ENCODE measurements around the gene ZNF749.

Gene ZNF749

GRCh38 chr19:57443121-57443696 lies 8.1 kb downstream of the ZNF749 start:
- no peak overlapping the region for H3K23ac ChIP-seq (ENCODE audit: low read length)
- H2BK5ac ChIP-seq (ENCODE audit: low read length), result no peak overlapping the region
- H3K27ac ChIP-seq (ENCODE audit: low read depth, low read length), result no peak overlapping the region
- no peak overlapping the region for H3K9ac ChIP-seq (ENCODE audit: low read length)
- H2AK5ac ChIP-seq (ENCODE audit: low read length), result no peak overlapping the region
- peaks cover 38% of the 10 kb centered on the region for H3K79me2 ChIP-seq (ENCODE audit: control insufficient read depth, insufficient read depth, low read length)
- no peak overlapping the region for H3K56ac ChIP-seq (ENCODE audit: low read length)
- H2BK15ac ChIP-seq (replicated peaks; ENCODE audit: low read depth), result no peak overlapping the region
- H3K27me3 ChIP-seq (ENCODE audit: insufficient read depth, low read length, poor library complexity), result no peaks in the 10 kb centered on the region
- H4K8ac ChIP-seq (ENCODE audit: low read depth, low read length), result no peak overlapping the region
- H2BK120ac ChIP-seq (ENCODE audit: low read depth, low read length), result no peak overlapping the region
- no CpG with 5 or more reads among the region's 5 CpGs for WGBS (ENCODE audit: extremely low coverage, insufficient coverage, low lambda C conversion rate)
- no peak for DNase-seq
- peaks cover 42% of the 10 kb centered on the region for H3K79me1 ChIP-seq (ENCODE audit: low read length)
- H3K4me1 ChIP-seq (ENCODE audit: control insufficient read depth, low read depth, low read length), result no peaks in the 10 kb centered on the region
- H3K4me3 ChIP-seq (ENCODE audit: low read length), result no peak overlapping the region
- H4K5ac ChIP-seq (ENCODE audit: low read length), result no peak overlapping the region
- peaks cover 16% of the 10 kb centered on the region for H3K36me3 ChIP-seq (ENCODE audit: control insufficient read depth, insufficient read depth, low read length)
- no peak overlapping the region for H3K18ac ChIP-seq (ENCODE audit: low read length)
- H3K4me2 ChIP-seq (ENCODE audit: low read length), result no peak overlapping the region
- no peak overlapping the region for H3K4ac ChIP-seq (ENCODE audit: low read depth, low read length)

GRCh38 chr19:57452307-57452706 lies 17.2 kb downstream of the ZNF749 start:
- no peak overlapping the region for H3K9ac ChIP-seq (ENCODE audit: low read length)
- H3K36me3 ChIP-seq (ENCODE audit: control insufficient read depth, insufficient read depth, low read length), result no peaks in the 10 kb centered on the region
- no peak overlapping the region for H3K4me2 ChIP-seq (ENCODE audit: low read length)
- no peak overlapping the region for H3K27ac ChIP-seq (ENCODE audit: low read depth, low read length)
- no peak overlapping the region for H3K18ac ChIP-seq (ENCODE audit: low read length)
- no peaks in the 10 kb centered on the region for H3K4me1 ChIP-seq (ENCODE audit: control insufficient read depth, low read depth, low read length)
- no peak overlapping the region for H2BK5ac ChIP-seq (ENCODE audit: low read length)
- H3K23ac ChIP-seq (ENCODE audit: low read length), result no peak overlapping the region
- H2AK5ac ChIP-seq (ENCODE audit: low read length), result no peak overlapping the region
- no peak for DNase-seq
- no peaks in the 10 kb centered on the region for H3K27me3 ChIP-seq (ENCODE audit: insufficient read depth, low read length, poor library complexity)
- H2BK15ac ChIP-seq (replicated peaks; ENCODE audit: low read depth), result no peak overlapping the region
- H3K4ac ChIP-seq (ENCODE audit: low read depth, low read length), result no peak overlapping the region
- WGBS (ENCODE audit: extremely low coverage, insufficient coverage, low lambda C conversion rate), result no CpG with 5 or more reads among the region's 3 CpGs
- no peak overlapping the region for H3K56ac ChIP-seq (ENCODE audit: low read length)
- no peak overlapping the region for H4K5ac ChIP-seq (ENCODE audit: low read length)
- no peaks in the 10 kb centered on the region for H3K79me1 ChIP-seq (ENCODE audit: low read length)
- H2BK120ac ChIP-seq (ENCODE audit: low read depth, low read length), result no peak overlapping the region
- no peak overlapping the region for H3K4me3 ChIP-seq (ENCODE audit: low read length)
- no peaks in the 10 kb centered on the region for H3K79me2 ChIP-seq (ENCODE audit: control insufficient read depth, insufficient read depth, low read length)
- no peak overlapping the region for H4K8ac ChIP-seq (ENCODE audit: low read depth, low read length)

DNA sequence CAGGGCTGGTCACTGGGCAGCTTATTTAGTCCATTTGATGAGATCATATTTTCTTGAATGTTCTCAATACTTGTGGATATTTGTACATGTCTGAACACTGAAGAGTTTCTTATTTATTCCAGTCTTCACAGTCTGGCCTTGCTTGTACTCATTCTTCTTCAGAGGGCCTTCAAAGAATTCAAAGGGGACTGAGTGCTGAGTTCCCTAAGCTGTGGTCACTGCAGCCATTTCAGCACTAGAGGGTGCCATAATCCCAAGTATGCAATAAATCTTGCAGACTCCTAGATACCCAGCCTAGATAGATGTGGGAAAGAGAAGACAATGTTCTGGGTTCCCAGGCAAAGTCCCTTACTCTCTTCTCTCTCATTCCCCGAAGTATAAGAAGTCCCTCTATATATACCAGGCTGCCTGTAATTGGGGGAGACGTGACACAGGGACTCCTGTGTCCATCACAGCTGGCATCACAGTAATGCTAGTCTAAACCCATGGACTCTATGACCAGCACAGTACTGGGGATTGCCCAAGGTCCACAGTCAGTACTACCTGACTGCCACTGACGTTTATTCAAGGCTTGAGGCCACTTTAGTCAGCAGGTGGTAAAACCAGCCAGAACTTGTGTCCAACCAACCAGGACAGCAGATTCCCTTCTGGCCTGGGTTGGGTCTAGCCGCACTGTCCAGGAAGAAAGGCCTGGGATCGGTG lies 30.7 kb downstream of the ZNF749 start:
- no peaks in the 10 kb centered on the region for H3K27me3 ChIP-seq (ENCODE audit: insufficient read depth, low read length, poor library complexity)
- H2BK120ac ChIP-seq (ENCODE audit: low read depth, low read length), result no peak overlapping the region
- no peak overlapping the region for H3K4ac ChIP-seq (ENCODE audit: low read depth, low read length)
- H3K79me2 ChIP-seq (ENCODE audit: control insufficient read depth, insufficient read depth, low read length), result no peaks in the 10 kb centered on the region
- H2BK5ac ChIP-seq (ENCODE audit: low read length), result no peak overlapping the region
- H4K8ac ChIP-seq (ENCODE audit: low read depth, low read length), result no peak overlapping the region
- no peaks in the 10 kb centered on the region for H3K36me3 ChIP-seq (ENCODE audit: control insufficient read depth, insufficient read depth, low read length)
- no peak overlapping the region for H4K5ac ChIP-seq (ENCODE audit: low read length)
- H2AK5ac ChIP-seq (ENCODE audit: low read length), result no peak overlapping the region
- no peaks in the 10 kb centered on the region for H3K79me1 ChIP-seq (ENCODE audit: low read length)
- no peak overlapping the region for H3K23ac ChIP-seq (ENCODE audit: low read length)
- no peak overlapping the region for H3K56ac ChIP-seq (ENCODE audit: low read length)
- no peak overlapping the region for H2BK15ac ChIP-seq (replicated peaks; ENCODE audit: low read depth)
- DNase-seq, result peak; percentile 79
- no peak overlapping the region for H3K4me2 ChIP-seq (ENCODE audit: low read length)
- no peak overlapping the region for H3K9ac ChIP-seq (ENCODE audit: low read length)
- H3K4me3 ChIP-seq (ENCODE audit: low read length), result no peak overlapping the region
- no peak overlapping the region for H3K18ac ChIP-seq (ENCODE audit: low read length)
- H3K4me1 ChIP-seq (ENCODE audit: control insufficient read depth, low read depth, low read length), result no peaks in the 10 kb centered on the region
- no peak overlapping the region for H3K27ac ChIP-seq (ENCODE audit: low read depth, low read length)
- no CpG with 5 or more reads among the region's 5 CpGs for WGBS (ENCODE audit: extremely low coverage, insufficient coverage, low lambda C conversion rate)

DNA sequence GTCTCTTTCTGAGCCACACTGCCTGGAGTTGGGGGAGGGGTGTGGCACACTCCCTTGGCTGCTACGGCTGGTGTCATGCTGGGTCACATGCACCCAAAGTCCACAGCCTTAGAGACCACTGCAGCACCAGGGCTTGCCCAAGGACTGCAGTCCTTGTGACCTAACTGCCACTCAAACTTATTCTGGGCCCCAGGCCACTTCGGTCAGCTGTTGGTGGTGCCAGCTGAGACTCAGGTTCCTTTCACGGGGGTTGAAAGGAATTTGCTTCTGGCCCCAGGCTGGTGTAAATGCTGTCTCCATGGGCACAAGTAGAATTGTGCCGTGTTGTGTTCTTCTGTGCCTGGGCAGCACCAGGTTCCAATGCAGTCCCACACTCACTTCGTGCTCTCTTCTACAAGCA lies 31.4 kb downstream of the ZNF749 start:
- H3K27ac ChIP-seq (ENCODE audit: low read depth, low read length), result no peak overlapping the region
- no peak overlapping the region for H4K5ac ChIP-seq (ENCODE audit: low read length)
- H3K56ac ChIP-seq (ENCODE audit: low read length), result no peak overlapping the region
- no peaks in the 10 kb centered on the region for H3K79me2 ChIP-seq (ENCODE audit: control insufficient read depth, insufficient read depth, low read length)
- H3K4me3 ChIP-seq (ENCODE audit: low read length), result no peak overlapping the region
- H2BK120ac ChIP-seq (ENCODE audit: low read depth, low read length), result no peak overlapping the region
- no peak overlapping the region for H3K4me2 ChIP-seq (ENCODE audit: low read length)
- DNase-seq, result no peak
- H3K4me1 ChIP-seq (ENCODE audit: control insufficient read depth, low read depth, low read length), result no peaks in the 10 kb centered on the region
- no peak overlapping the region for H2AK5ac ChIP-seq (ENCODE audit: low read length)
- no peak overlapping the region for H4K8ac ChIP-seq (ENCODE audit: low read depth, low read length)
- H3K4ac ChIP-seq (ENCODE audit: low read depth, low read length), result no peak overlapping the region
- no peak overlapping the region for H2BK5ac ChIP-seq (ENCODE audit: low read length)
- no peaks in the 10 kb centered on the region for H3K27me3 ChIP-seq (ENCODE audit: insufficient read depth, low read length, poor library complexity)
- no peak overlapping the region for H3K18ac ChIP-seq (ENCODE audit: low read length)
- WGBS (ENCODE audit: extremely low coverage, insufficient coverage, low lambda C conversion rate), result no CpG with 5 or more reads among the region's 5 CpGs
- H3K23ac ChIP-seq (ENCODE audit: low read length), result no peak overlapping the region
- H2BK15ac ChIP-seq (replicated peaks; ENCODE audit: low read depth), result no peak overlapping the region
- no peaks in the 10 kb centered on the region for H3K79me1 ChIP-seq (ENCODE audit: low read length)
- no peak overlapping the region for H3K9ac ChIP-seq (ENCODE audit: low read length)
- H3K36me3 ChIP-seq (ENCODE audit: control insufficient read depth, insufficient read depth, low read length), result no peaks in the 10 kb centered on the region

DNA sequence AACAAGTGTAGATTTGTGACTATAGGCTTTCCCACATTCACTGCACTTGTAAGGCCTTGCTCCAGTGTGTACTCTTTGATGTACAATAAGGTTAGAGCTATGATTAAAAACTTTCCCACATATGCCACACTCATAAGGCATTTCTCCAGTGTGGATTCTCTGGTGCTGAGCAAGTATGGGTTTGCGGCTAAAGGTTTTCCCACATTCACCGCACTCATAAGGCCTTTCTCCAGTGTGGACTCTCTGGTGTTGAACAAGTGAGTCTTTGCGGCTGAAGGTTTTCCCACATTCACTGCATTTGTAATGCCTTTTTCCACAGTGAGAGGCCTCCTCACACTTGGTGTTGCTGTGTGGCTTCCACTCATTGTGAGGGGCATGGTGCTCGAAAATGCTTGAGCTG lies 38.5 kb downstream of the ZNF749 start:
- H3K4me1 ChIP-seq (ENCODE audit: control insufficient read depth, low read depth, low read length), result no peaks in the 10 kb centered on the region
- no peak overlapping the region for H2AK5ac ChIP-seq (ENCODE audit: low read length)
- H3K23ac ChIP-seq (ENCODE audit: low read length), result no peak overlapping the region
- H3K79me2 ChIP-seq (ENCODE audit: control insufficient read depth, insufficient read depth, low read length), result no peaks in the 10 kb centered on the region
- no peak overlapping the region for H2BK15ac ChIP-seq (replicated peaks; ENCODE audit: low read depth)
- no peak overlapping the region for H3K9ac ChIP-seq (ENCODE audit: low read length)
- WGBS (ENCODE audit: extremely low coverage, insufficient coverage, low lambda C conversion rate), result no CpG with 5 or more reads among the region's 4 CpGs
- peaks cover 7% of the 10 kb centered on the region for H3K36me3 ChIP-seq (ENCODE audit: control insufficient read depth, insufficient read depth, low read length)
- H3K27ac ChIP-seq (ENCODE audit: low read depth, low read length), result no peak overlapping the region
- no peak overlapping the region for H3K56ac ChIP-seq (ENCODE audit: low read length)
- H4K8ac ChIP-seq (ENCODE audit: low read depth, low read length), result no peak overlapping the region
- H3K27me3 ChIP-seq (ENCODE audit: insufficient read depth, low read length, poor library complexity), result no peaks in the 10 kb centered on the region
- DNase-seq, result peak; percentile 50
- H3K18ac ChIP-seq (ENCODE audit: low read length), result no peak overlapping the region
- peak overlapping the region; percentile 24 for H3K4me3 ChIP-seq (ENCODE audit: low read length)
- no peak overlapping the region for H2BK120ac ChIP-seq (ENCODE audit: low read depth, low read length)
- H3K4ac ChIP-seq (ENCODE audit: low read depth, low read length), result no peak overlapping the region
- H2BK5ac ChIP-seq (ENCODE audit: low read length), result no peak overlapping the region
- H3K79me1 ChIP-seq (ENCODE audit: low read length), result peaks cover 7% of the 10 kb centered on the region
- H4K5ac ChIP-seq (ENCODE audit: low read length), result no peak overlapping the region
- H3K4me2 ChIP-seq (ENCODE audit: low read length), result no peak overlapping the region

All from mesendoderm (in vitro differentiated cells).